Activated naive CD8-positive, alpha-beta T cell treated with anti-CD3 and anti-CD28 coated beads, Interleukin-2, amount 50 U/mL, for 16 hours (primary cell): Measurements from ENCODE around the gene TOE1.
"Not testable (repeated sequence)": the region's sequence is repeated elsewhere in the genome, so short reads cannot be mapped to it uniquely, and the experiment has no call there.

ENCODE experiments used
- DNase-seq: peaks from one replicate; pipeline ENCODE4 v3.0.0-alpha.2; 2020; ENCODE audit warnings: low read depth, low spot score

TOE1 gene

DNA sequence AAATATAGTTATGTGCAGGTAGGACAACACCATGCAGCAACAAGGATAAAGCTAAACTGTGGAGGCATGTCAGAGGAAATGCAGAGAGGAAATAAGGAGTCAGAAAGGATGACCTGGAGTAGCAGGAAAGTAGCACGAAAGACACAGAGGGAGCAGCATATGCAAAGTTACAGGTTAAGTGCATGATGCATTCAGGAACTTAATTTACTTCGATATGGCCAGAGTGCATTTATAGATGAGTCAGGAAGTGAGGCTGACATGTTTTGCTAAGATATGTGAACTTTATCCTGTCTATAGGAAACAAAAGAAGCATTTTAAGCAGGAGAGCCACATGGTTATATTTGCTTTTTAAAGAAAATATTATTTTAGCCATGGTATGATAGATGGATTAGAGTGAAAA, 15.7 kb downstream of the TOE1 start:
- DNase-seq, result no peak

DNA sequence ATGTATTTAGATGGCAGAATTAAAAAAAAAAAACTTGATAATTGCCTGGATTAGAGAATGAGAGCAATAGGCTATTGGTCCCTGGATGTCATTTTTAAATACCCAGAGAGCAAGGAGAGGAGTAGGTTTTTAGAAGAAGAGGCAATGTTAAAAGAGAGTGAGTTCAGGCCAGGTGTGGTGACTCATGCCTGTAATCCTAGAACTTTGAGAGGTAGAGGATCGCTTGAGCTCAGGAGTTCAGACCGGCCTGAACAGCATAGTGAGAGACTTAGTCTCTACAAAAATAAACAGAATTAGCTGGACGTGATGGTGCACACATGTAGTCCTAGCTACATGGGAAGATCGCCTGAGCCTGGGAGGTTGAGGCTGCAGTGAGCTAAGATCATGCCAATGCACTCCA, 16.2 kb downstream of the TOE1 start:
- DNase-seq, result no peak

DNA sequence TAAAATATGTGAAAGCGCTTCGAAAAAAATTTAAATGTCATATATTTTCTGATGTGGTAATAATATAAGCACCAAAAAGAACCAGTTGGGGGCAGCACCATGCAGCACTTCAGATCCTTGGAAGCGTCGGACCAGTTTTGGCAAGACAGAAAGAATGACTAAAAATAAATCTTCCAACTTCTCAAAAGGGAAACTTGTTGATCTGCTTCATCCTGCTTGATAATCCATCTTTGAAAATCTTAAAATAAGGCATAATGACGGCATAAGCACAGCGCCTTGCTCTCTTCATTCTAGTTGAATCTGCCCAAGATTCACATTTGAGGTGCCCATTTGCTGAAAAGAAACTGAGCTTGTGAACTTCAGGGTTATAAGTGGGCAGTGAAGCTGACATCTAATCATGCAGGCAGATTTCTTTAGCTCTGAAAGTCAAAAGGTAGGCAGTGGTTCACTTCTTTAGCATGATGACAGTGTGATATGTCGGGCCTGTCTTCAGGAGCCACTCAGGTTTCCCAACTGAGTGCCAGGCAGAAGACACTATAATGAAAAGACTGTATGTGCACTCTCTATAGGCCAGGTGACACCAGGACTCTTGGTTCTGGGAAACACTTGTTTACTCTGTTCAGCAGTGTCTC, 20.0 kb downstream of the TOE1 start:
- peak; percentile 21 for DNase-seq

DNA sequence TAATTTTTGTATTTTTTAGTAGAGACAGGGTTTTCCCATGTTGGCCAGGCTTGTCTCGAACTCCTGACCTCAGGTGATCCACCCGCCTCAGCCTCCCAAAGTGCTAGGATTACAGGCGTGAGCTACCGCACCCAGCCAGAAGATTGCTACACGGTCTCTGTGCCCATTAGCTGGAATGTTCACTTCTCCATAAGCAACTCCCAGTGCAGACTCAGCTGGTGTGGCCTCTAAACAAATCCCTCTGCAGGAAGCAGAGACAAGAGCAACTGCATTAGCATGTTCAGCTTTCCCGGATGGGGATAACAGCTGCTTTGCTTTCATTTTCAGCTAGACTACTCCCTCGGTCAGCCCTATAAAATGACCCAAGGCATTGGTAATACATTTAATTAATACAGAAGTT, 21.0 kb downstream of the TOE1 start:
- DNase-seq, result not testable (repeated sequence)

DNA sequence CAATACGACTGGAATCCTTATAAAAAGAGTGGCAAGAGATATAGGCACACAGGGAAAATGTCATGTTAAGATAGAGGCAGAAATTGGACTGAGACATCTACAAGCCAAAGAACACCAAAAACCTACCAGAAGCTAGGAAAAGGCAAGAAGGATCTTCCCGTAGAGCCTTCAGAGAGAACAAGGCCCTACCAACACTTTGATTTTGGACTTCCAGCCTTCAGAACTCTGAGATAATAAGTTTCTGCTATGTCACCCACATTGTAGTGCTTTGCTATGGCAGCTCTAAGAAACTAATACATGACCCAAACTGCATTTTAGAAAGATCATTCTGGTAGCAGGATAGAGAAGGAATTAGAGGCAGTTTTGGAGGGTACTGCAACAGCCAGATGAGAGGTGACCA, 24.3 kb downstream of the TOE1 start:
- no peak for DNase-seq

DNA sequence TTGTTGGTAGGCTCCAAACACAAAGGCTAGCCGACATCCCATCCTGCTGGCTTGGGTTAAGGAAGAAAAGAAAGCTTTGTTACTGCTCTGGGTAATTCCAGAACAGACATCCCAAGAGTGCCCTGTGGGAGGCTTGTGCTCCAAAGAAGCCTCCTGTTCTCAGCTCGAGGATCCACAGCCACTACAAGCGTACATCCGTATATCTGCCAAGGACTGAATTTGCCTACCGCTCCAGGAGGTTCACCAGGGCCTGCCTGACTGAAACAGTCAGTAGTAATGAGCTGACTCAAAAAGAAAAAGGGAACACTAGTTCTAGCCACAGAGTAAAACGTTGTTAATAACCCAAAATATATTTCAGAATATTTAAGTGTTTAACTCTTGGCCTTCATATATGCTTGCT, 25.1 kb downstream of the TOE1 start:
- DNase-seq, result no peak

DNA sequence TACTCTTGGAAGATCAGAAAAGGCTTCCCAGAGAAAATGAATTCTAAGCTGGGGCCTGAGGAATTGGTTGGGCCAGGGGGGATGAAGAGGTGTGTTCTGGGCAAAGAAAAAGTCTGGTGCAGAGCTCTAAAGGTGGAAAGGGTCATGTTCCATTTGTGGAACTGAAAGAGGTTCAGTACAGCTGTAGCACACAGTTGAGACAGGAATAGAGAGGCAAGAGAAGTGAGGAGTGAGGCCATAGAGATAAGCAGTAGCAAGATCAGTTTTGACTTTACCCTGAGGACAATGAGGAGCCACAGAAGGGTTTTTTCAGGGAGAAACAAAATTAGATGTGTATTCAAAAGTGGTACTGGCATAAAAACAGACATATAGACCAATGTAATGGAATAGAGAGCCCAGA, 30.6 kb downstream of the TOE1 start:
- no peak for DNase-seq

DNA sequence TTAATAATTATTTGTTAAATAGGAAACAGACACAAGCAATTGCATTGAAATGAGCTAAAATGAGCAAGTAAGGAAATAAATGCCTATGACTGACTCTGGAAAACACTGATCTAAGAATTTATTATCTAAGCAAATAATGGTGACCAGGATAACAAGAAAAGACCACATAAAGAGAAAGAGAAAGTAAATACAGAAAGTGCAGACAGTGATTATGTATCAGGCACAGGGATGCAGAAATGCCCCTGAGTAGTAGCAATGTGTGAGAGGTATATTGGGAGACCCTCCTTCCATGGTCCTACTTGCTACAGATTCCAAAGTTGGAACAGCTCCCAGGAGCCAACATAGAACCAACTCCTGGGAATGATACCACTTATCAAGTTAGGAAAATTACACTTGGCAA, 33.6 kb downstream of the TOE1 start:
- no peak for DNase-seq

DNA sequence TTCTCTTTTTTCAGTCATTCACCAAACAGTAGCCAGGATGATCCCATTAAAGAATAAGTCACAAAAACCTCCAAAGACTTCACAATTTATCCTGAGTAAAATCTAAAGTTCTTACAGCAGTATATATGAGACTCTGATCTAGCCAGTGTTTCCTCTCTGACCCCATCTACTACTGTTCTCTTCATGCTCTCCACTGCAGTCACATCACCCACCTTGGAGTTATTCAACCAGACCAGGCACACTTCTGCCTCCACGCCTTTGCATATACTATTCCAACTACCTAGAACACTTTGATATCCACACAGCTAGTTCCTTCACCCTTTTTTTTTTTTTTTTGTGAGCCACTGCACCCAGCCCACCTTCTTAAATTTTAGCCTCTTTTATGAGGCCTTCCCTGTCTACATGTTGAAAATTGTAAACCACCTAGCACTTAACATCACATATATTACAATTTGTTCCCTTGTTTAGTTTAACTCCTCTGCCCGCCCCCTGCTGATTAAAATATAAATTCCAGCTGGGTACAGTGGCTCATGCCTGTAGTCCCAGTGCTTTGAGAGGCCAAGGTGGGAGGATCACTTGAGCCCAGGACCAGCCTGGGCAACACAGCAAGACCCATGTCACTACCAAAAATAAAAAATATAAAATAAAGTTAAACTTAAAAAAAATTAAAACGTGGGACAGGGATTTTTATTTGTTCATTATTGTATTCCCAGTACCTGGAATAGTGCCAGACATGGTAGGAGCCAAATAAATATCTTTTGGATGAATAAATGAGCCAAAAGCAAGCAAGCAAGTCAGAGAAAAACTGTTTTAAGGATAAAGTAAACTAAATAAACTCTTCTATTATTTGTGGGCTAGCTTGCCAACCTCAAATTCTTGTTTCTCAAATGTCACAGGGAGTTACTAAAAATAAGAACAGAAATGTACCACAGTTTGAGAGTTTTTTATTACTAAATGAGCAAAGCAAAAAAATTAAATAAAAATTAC, 35.4 kb downstream of the TOE1 start:
- DNase-seq, result no peak

DNA sequence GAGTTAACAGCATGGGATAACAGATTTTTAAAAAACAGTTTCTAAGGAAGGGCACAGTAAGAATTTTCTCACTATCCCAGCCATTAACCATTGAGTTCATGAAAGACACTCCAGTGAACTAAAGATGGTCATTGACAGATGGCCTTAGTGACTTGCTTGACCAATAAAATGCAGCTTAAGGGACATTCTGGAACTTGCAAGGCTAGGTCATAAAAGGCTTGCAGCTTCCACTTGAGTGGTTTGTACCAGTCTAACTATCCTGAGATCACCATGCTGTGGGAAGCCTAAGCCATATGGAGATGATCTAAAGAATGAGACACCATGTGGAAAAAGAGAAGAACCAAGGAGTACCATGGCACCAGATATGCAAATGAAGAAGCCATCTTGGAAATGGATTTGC, 38.2 kb downstream of the TOE1 start:
- no peak for DNase-seq

DNA sequence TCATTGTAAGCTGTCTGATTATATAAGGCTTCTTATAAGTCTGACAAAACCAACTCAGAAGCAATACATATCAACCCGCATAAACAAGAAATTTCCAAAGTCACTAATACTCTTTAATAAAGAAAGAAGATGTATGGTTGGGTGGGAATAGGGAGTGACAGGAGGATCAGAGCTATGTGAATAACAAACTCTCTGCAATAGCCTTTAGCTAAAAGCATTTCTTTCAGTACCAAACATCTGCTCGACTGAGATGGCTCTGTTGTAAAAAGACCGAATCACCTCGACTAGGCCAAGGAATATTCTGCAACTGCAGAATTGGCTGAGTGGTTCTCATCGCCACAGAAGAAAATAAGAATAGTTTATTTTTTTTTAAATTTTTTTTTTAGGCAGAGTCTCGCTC, 39.6 kb downstream of the TOE1 start:
- no peak for DNase-seq

DNA sequence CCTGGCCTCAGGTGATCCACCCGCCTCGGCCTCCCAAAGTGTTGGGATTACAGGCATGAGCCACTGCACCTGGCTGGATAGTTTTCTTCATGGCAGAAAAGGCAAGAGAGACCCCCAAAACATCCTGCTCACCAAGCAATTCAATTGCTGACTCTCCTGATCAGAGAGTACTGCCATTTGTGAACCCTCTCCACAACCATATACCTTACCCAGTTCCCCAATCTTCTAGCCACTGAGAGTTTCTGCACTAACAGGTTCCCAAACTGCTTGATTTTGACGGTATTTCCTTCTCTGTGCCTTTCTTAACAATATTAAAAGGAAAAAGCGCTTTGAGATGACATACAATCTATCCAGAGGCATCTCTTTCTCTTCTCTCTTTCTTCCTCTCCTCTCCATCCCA, 40.2 kb downstream of the TOE1 start:
- no peak for DNase-seq

DNA sequence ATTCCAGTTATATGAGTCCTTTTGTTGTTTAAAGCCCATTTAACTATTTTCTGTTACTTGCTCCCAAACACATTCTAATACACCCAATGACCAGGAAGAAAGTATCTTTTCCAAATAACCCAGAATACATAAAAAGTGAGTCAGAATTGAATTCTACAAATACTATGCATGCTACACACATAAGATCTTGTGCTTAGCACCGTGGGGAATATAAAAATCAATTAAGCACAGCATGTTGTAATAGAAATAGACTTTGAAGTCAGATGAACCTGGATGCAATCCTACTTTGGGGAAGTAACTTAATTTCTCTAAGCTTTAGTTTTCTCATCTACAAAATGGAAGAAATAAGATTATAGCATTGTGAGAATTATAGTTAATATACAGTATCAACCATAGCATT, 40.8 kb downstream of the TOE1 start:
- no peak for DNase-seq

DNA sequence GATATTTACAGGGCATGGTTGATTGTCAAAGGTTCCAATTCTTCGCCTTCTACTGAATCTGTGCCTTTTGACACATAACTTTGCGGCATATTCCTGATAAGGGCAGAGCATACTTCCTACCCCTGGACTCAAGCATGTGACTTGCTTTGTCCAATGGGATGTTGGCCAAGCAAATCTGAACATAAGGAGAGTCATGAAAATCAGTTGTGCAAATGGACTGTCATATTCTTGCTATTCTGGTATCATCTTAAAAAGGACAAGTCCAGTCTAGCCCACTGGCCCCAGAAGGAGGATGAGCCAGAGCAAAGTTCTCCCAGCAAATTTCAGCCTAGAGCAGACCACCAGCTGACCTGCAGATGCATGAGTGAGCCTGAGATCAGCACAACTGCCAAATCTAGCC, 41.3 kb downstream of the TOE1 start:
- no peak for DNase-seq

DNA sequence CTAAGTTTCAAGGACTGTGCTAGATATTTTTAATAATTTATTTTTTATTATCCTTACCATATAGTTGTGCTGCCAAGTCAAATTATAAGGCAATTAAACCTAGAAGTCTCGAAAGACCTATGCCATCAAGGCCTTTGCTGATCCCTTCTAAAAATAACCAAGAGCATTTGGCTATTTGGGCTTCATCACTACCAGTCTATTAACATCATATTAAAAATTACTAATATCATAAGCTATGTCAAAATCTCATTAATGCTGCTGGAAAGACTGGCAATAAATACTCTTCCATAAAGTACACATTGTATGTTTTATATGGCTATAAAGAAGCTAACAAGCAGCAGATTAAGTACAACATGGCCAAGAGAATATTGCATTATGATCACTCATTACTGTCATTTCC, 43.2 kb downstream of the TOE1 start:
- no peak for DNase-seq

DNA sequence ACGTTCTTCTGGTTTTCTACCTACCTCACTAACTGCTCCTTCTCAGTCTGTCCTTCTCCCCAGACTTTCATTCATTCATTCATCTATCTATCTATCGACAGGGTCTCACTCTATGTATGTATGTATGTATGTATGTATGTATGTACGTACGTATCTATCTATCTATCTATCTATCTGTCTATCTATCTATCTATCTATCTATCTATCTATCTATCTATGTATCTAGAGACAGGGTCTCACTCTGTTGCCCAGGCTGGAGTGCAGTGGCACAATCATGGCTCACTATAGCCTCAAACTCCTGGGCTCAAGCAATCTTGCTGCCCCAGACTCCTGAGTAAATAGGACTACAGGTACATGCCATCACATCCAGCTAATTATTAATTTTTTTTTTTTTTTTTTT, 44.2 kb downstream of the TOE1 start:
- not testable (repeated sequence) for DNase-seq

DNA sequence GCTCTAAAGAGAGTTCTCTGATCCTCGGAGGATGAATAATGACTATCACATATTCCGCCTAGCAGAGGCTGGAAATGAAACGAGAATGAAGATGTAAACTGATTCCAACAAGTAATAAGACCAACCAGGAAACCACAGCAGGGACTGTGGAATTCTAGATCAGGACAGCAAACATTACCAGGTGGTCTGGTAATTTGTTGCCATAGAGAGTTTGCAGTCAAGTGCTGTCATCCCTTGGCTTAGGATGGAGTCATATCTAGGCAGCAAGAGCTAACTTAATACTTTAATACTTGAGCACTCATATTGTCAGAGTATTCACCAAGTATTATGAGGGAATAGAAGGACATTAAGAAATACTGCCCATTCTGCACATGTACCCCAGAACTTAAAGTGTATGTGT, 45.3 kb downstream of the TOE1 start:
- no peak for DNase-seq

DNA sequence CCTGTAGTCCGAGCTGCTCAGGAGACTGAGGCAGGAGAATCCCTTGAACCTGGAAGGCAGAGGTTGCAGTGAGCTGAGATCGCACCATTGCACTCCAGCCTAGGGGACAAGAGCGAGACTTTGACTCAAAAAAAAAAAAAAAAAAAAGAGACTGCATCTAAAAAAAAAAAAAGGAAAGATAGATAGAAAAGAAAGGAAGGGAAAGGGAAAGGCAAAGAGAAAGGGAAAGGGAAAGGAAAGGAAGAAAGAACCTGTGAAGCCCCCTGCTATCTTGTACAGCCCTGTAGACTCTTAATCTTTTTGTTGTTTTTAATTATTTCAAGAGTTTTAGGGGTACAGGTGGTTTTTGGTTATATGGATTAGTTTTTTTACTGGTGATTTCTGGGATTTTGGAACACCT, 46.2 kb downstream of the TOE1 start:
- DNase-seq, result no peak
